Ascending aorta (tissue), 2 donors: Measurements from ENCODE around the gene OR52E8. TPM values are rescaled to one million over a fixed set of nuclear protein-coding genes. Genes with fewer than 3 reads are reported as not detected.

Experiments
- DNase-seq, 2 donors: peaks; one replicate each; pipeline ENCODE4 v3.0.0-alpha.2; 2019; ENCODE audit warnings: low spot score in 2 of 2
- H3K27ac ChIP-seq, 2 donors: fragments of 200-600 bp; sonication (generic); one replicate each; pipeline ENCODE4 v1.5.1; 2016 to 2017; ENCODE audit warnings: mild to moderate bottlenecking in 1 of 2
- H3K27me3 ChIP-seq: fragments of 200-600 bp; sonication (generic); one replicate; pipeline ENCODE4 v1.5.1; 2017
- H3K36me3 ChIP-seq, 2 donors: fragments of 200-600 bp; sonication (generic); one replicate each; pipeline ENCODE4 v1.5.1; 2016
- H3K4me1 ChIP-seq, 2 donors: fragments of 200-600 bp; sonication (generic); one replicate each; pipeline ENCODE4 v1.5.1; 2016 to 2017; ENCODE audit warnings: mild to moderate bottlenecking in 1 of 2
- H3K4me3 ChIP-seq, 2 donors: fragments of 200-600 bp; sonication (generic); one replicate each; pipeline ENCODE4 v1.5.1; 2016 to 2017; ENCODE audit warnings: mild to moderate bottlenecking in 1 of 2
- H3K9me3 ChIP-seq, 2 donors: fragments of 200-600 bp; sonication (generic); one replicate each; pipeline ENCODE4 v1.5.1; 2016
- intact Hi-C: fragments of 100-400 bp; cut with DNase I; formaldehyde crosslinking; loops from one replicate; pipeline ENCODE4 v1.15.1; 2023
- total RNA-seq: library from RNA; depleted of rRNA; stranded (reverse); fragments of >200 nt; gene quantifications from one replicate; pipeline ENCODE4 v1.1.0, GENCODE V29; 2016
- TF ChIP-seq, protein P1 (sequence below), 3 experiments: fragments of 200-600 bp in 2 of 3; fragments of 450-650 bp in 1 of 3; sonication (generic) in 2 of 3; IDR thresholded peaks; one replicate each; pipeline ENCODE4 v1.5.1; 2016 to 2019; ENCODE audit warnings: antibody characterized with exemption in 3 of 3, mild to moderate bottlenecking in 1 of 3, moderate library complexity in 1 of 3

OR52E8 gene
- total RNA-seq, 1 donor from 2014 or later: not detected

DNA sequence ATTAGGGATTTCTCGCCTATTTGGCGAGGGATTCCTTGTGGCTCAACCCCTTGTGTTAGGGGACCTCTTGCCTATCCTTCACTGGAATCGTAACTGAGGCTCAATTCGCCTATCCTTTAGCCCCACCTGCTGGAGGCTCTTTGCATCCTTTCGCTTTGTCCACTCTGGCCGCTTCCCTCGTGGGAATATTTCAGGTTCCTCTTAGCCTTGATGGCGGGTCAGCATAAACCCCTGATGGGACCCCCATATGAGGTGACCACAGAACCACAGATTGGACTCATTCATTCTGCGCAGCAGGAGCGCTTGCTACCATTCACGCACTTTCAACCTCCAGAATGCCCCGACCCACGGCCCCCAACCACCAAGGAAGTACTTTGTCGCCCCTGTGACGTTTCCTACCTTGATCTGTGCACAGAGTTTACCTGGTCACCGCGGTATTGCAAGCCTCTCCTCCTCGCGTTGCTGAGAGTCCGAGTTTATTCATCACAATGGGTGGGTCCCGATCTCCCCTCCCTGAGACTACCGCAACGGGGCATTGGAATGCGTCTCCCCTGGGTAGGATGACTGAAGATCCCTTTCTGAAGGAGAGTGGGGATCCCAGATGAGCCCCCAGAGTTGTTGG lies 48.9 kb downstream of the OR52E8 start, which contains the start of gene OR52N2:
Gene OR52N2, plus strand, starts transcription at position 425 of the 622 bp plus-strand sequence. CDS start 11,412 bp downstream, outside the sequence.
- H3K4me1 ChIP-seq: no peaks in the 10 kb centered on the region
- H3K4me3 ChIP-seq: peak within 1 kb of the TSS; percentile 49 to 63
- TF ChIP-seq, protein P1, sequence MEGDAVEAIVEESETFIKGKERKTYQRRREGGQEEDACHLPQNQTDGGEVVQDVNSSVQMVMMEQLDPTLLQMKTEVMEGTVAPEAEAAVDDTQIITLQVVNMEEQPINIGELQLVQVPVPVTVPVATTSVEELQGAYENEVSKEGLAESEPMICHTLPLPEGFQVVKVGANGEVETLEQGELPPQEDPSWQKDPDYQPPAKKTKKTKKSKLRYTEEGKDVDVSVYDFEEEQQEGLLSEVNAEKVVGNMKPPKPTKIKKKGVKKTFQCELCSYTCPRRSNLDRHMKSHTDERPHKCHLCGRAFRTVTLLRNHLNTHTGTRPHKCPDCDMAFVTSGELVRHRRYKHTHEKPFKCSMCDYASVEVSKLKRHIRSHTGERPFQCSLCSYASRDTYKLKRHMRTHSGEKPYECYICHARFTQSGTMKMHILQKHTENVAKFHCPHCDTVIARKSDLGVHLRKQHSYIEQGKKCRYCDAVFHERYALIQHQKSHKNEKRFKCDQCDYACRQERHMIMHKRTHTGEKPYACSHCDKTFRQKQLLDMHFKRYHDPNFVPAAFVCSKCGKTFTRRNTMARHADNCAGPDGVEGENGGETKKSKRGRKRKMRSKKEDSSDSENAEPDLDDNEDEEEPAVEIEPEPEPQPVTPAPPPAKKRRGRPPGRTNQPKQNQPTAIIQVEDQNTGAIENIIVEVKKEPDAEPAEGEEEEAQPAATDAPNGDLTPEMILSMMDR (IDR thresholded peaks at IDR 0.05): peak; percentile 71 to 86 (median 72)
- DNase-seq: peak in 1 of 2 donors; percentile 79
- H3K27me3 ChIP-seq: no peaks in the 10 kb centered on the region
- H3K9me3 ChIP-seq: no peaks in the 10 kb centered on the region
- H3K36me3 ChIP-seq: no peaks in the 10 kb centered on the region
- no peak within 1 kb of the TSS for H3K27ac ChIP-seq
- intact Hi-C loops: loop anchor here (1.0 to 5.0 kb wide), 5 partner anchors 121 to 1171 kb away; partner anchors contain the start of genes OR51D1, TRIM22 and TRIM5

DNA sequence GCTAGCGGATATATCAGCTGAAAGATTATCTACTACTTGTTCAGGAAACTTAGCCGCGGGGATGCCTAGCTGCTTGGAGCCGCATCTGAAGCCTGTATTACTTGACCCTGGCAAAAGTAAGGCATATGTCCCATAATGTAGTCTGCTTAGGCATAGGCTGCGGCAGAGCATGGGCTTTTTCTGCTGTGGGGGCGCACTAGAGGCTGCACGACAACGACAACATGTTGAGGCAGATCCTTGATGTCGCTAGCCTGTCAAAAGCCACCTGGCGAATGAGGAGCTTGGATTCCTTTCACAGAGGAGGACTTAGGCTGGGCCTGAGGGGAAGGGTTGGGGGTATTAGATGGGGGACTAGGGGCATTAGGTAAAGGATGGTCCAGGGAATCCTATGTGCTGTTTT lies 49.9 kb downstream of the OR52E8 start:
- H3K9me3 ChIP-seq: no peaks in the 10 kb centered on the region
- TF ChIP-seq, protein P1 (IDR thresholded peaks at IDR 0.05): no peak
- DNase-seq: no peak
- no peaks in the 10 kb centered on the region for H3K27me3 ChIP-seq
- H3K4me3 ChIP-seq: no peak overlapping the region
- H3K27ac ChIP-seq: no peak overlapping the region
- intact Hi-C loops: loop anchor here (5.0 kb wide), 2 partner anchors 120 to 1170 kb away; partner anchors contain the start of genes OR51D1, TRIM22 and TRIM5
- no peaks in the 10 kb centered on the region for H3K4me1 ChIP-seq
- H3K36me3 ChIP-seq: no peaks in the 10 kb centered on the region

Other genes starting within 250 kb of the OR52E8 start
- not detected for gene TRIM34, start 232.7 kb downstream of the OR52E8 start, total RNA-seq
- gene TRIM5, start 172.6 kb downstream of the OR52E8 start, total RNA-seq: 45.1 TPM
- 32.5 TPM for gene TRIM22, start 167.9 kb downstream of the OR52E8 start, total RNA-seq
- not detected for gene OR56B1, start 121.2 kb downstream of the OR52E8 start, total RNA-seq
- not detected for gene OR52N4, start 103.4 kb downstream of the OR52E8 start, total RNA-seq
- gene OR52N5, start 74.3 kb downstream of the OR52E8 start, total RNA-seq: not detected
- not detected for gene OR52N1, start 66.4 kb downstream of the OR52E8 start, total RNA-seq
- gene OR52N2, start 48.8 kb downstream of the OR52E8 start, total RNA-seq: not detected
- not detected for gene OR52E6, start 15.8 kb downstream of the OR52E8 start, total RNA-seq
- gene OR52E4, start 22.9 kb upstream of the OR52E8 start, total RNA-seq: not detected
- not detected for gene OR52E5, start 35.5 kb upstream of the OR52E8 start, total RNA-seq
- gene OR56A3, start 84.6 kb upstream of the OR52E8 start, total RNA-seq: not detected
- gene OR56A5, start 110.8 kb upstream of the OR52E8 start, total RNA-seq: not detected
- gene OR52L1, start 129.3 kb upstream of the OR52E8 start, total RNA-seq: not detected
- gene OR56A4, start 149.3 kb upstream of the OR52E8 start, total RNA-seq: not detected
- not detected for gene OR56A1, start 173.1 kb upstream of the OR52E8 start, total RNA-seq
- not detected for gene OR56B4, start 250.0 kb upstream of the OR52E8 start, total RNA-seq